Measurements from ENCODE around the gene PYDC2.

Gene PYDC2

DNA sequence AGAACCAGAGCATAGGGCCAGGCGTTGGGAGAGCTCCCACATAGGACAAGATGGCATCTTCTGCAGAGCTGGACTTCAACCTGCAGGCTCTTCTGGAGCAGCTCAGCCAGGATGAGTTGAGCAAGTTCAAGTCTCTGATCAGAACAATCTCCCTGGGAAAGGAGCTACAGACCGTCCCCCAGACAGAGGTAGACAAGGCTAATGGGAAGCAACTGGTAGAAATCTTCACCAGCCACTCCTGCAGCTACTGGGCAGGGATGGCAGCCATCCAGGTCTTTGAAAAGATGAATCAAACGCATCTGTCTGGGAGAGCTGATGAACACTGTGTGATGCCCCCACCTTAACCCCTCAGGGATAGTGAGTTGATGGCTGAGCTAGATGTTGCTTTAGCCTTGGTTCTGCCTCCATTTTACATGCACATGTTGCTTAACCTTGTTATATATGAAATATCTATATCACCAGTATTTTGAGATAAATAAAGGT lies at the start of gene PYDC2:
TSS of gene PYDC2 (plus strand) at position 51 of the 483 bp plus-strand sequence. CDS start at position 51, 0 bp downstream.
- DNase-seq (ENCODE audit: low read depth in 3 of 3, low spot score in 1 of 3) = no peak

DNA sequence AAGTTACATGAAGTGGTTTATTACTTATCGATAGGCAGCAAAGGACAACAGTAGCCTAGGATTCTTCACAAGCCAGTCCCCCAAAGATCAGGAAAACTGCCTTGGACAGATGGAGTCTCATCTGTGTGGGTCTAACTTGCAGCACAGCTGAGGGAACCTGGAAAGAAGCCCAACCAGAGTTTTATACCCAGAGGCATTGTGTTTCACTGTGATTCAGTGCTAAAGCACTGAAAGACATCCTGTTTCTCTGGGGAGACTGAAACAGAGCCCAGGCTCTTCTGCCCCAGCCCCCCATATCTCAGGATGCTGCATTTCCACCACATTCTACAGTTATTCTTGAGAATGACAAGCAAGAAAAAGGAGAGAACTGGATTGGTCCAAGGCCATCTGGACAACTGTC lies 48.2 kb upstream of the PYDC2 start:
- no peak for DNase-seq (ENCODE audit: low read depth in 3 of 3, low spot score in 1 of 3)

- no peak for DNase-seq (ENCODE audit: low read depth in 3 of 3, low spot score in 1 of 3)
Observed at GRCh38 chr3:191414286-191414685, 46.7 kb upstream of the PYDC2 start.

- no peak for DNase-seq (ENCODE audit: low read depth in 3 of 3, low spot score in 1 of 3)
Observed at GRCh38 chr3:191414732-191415131, 46.2 kb upstream of the PYDC2 start.

GRCh38 chr3:191415566-191415965 lies 45.4 kb upstream of the PYDC2 start:
- no peak for DNase-seq (ENCODE audit: low read depth in 3 of 3, low spot score in 1 of 3)

DNA sequence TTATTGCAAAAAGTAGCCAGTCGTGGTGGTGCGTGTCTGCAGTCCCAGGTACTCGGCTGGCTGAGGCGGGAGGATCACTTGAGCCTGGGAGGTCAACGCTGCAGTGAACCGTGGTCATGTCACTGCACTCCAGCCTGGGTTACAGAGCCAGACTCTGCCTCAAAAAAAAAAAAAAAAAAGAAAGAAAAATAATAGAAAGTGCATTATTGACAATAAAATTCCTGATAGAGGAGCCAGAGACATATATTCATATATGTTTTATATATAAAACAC lies 43.6 kb upstream of the PYDC2 start:
- DNase-seq (ENCODE audit: low read depth in 3 of 3, low spot score in 1 of 3) = no peak

DNA sequence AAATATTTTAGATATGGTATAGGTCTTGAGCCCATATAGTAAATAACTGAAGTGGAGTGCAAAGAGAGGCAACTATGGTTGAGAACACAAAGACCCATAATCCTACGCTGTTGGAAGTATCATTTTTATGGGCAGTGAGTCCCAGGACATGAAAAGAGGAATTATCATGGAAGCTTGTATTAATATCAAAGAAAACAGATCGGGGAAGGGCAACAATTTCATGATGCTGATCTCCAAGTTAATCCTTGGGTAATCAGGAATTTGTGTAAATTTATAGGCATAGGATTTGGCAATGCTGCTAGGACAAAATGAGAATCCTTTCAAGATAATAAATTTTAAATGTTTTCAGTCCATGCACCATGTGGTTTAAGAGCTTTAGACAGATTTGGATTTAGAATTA lies 40.2 kb upstream of the PYDC2 start:
- DNase-seq (ENCODE audit: low read depth in 3 of 3, low spot score in 1 of 3) = no peak

GRCh38 chr3:191424881-191425280 lies 36.1 kb upstream of the PYDC2 start:
- DNase-seq (ENCODE audit: low read depth in 3 of 3, low spot score in 1 of 3) = no peak

GRCh38 chr3:191425322-191425734 lies 35.6 kb upstream of the PYDC2 start:
- no peak for DNase-seq (ENCODE audit: low read depth in 3 of 3, low spot score in 1 of 3)

DNA sequence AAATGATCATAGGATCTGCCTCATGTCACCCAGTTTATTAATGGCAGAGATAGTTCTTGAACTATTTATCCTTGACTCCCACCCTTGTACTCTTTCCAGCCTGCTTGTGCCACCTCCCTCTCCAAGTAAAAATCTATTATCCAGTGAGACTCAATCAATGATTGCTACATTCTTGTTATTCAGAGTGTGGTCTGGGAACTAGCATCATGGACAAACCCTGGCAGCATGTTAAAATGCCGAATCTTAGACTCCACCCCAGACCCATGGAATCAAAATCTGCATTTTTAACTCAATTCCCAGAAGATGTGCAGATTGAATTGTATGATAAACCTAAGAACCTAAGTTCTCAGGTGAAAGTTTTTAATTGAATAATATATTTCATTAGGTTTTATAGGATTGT lies 34.7 kb upstream of the PYDC2 start:
- no peak for DNase-seq (ENCODE audit: low read depth in 3 of 3, low spot score in 1 of 3)

DNA sequence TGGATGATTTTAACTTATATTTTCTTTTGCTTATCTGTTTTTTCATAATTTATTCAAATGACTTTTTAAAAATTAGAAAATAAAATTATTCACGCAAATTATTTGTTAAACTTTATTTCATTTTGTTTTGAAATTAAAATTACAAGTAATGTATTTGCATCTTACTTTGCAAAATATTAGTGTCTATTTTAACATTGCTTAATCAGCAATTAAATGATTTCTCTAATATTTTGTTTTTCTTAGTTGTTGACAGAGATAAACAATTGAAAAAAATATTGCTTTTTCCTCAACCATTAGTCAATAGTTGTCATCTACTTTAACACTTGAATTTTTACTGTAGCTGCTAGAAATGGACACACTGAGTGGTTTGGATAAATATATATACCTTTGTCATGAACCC lies 32.8 kb upstream of the PYDC2 start:
- no peak for DNase-seq (ENCODE audit: low read depth in 3 of 3, low spot score in 1 of 3)

- no peak for DNase-seq (ENCODE audit: low read depth in 3 of 3, low spot score in 1 of 3)
Observed at GRCh38 chr3:191430103-191430502, 30.9 kb upstream of the PYDC2 start.

DNA sequence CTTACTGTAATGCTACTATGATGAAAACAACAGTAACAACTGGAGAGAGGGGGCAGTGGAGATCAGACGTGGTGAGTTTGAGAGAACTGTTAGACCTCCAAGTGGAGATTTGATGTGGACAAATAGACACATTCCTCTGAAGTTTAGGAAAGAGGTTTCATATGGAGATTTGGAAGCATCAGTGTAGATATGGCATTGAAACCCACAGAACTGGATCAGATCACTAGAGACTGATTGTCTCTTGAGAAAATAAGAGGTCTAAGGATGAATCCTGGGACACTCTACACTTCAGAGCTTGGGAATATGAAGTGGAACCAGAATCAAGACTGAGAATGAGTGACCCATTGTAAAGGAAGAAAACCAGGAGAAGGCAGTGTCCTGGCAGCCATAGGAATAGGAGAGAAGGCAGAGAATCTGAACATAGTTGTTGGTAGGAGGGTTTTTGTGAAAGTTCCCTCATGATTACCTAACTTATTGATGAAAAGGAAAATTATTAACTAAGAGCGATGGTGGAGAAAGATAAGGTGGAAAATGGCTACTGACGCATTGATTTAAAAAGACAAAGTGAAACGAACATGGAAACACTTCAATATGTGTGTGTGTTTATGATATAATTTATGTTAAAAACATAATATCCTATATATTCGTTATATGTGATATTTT lies 29.7 kb upstream of the PYDC2 start:
- DNase-seq (ENCODE audit: low read depth in 3 of 3, low spot score in 1 of 3) = no peak

DNA sequence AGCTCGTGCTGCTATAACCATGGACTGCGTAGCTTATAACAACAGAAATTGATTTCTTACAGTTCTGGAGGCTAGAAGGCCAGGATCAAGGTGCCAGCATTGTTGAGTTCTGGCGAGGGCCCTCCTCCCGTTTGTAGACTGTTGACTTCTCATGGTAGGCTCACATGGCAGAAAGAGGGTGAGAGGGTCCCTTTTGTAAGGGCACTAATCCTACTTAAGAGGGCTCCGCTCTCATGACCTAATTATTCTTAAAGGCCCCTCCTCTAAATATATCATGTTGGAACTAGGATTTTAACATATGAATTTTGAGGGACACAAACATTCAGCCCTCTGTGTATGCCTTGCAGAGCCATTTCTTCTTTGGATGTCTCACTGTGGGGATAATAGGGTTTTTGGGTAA lies 28.8 kb upstream of the PYDC2 start:
- DNase-seq (ENCODE audit: low read depth in 3 of 3, low spot score in 1 of 3) = no peak

DNA sequence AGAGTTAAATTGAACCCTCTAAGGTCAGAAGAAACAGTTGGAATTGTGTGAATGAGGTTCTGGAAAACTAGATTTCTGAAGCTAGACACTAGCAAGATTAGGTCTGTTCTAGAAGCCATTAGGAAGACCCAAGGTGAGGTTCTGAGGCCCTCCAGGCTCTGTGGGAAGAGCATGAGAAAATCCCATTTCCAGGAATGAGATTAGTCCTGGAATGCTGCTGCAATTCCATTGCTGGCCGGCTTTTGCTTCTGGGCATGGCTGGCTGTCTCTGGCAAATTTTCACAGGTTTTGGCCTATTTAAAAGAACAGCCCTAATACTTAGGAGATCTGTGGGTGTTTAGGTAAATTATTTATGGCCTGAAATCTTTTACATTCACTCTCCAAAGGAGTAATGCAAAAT lies 26.9 kb upstream of the PYDC2 start:
- DNase-seq (ENCODE audit: low read depth in 3 of 3, low spot score in 1 of 3) = no peak

DNA sequence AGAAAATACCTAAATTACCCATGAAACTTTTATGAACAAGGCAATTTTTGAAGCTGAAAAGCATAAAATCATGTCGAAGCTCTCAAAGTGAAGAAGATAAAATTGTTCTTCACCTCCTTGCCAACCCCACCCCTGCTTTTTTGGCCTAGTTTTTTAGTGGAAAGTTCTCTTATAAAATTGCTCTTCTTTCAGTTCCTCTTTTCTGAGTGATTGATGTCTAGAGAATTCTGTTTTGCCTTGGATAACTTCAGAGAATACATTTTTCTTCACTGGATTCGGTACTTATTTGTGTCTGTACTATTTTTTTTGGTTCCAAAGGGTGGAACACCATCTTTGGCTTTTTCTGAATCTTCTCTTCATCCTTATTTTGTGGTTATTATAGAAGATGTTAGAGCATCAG lies 25.0 kb upstream of the PYDC2 start:
- no peak for DNase-seq (ENCODE audit: low read depth in 3 of 3, low spot score in 1 of 3)

GRCh38 chr3:191438150-191438814 lies 22.7 kb upstream of the PYDC2 start:
- DNase-seq (ENCODE audit: low read depth in 3 of 3, low spot score in 1 of 3) = no peak

- DNase-seq (ENCODE audit: low read depth in 3 of 3, low spot score in 1 of 3) = no peak
Observed at GRCh38 chr3:191440532-191440931, 20.4 kb upstream of the PYDC2 start.

GRCh38 chr3:191441687-191442086 lies 19.3 kb upstream of the PYDC2 start:
- DNase-seq (ENCODE audit: low read depth in 3 of 3, low spot score in 1 of 3) = no peak

DNA sequence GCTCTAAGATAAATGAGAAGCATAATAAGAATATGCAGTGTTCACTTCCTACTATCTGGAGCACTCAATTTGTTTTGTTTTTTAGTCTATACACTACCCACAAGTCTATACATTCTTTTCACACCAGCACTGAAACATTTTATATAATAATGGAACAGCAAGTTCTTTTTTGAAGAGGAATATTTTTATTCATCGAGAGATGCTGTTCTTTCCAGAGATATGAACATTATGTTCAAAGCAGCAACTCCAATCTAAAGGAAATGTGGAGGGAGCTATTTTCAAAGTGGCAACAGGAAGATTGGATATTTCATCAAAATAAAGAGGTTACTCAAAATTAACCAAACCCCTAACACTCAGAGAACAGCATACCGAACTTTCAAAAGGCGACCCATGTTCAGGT lies 16.4 kb upstream of the PYDC2 start:
- no peak for DNase-seq (ENCODE audit: low read depth in 3 of 3, low spot score in 1 of 3)

DNA sequence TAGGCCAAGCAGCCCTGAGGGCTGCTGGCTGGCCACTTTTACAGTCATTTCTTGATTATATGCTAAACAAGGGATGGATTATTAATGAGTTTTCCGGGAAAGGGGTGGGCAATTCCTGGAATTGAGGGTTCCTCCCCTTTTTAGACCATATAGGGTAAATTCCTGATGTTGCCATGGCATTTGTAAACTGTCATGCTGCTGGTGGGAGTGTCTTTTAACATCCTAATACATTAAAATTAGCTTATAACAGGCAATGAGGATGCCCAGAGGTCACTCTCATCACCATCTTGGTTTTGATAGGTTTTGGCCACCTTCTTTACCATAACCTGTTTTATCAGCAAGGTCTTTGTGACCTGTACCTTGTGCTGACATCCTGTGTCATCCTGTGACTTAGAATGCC lies 11.7 kb upstream of the PYDC2 start:
- DNase-seq (ENCODE audit: low read depth in 3 of 3, low spot score in 1 of 3) = no peak

DNA sequence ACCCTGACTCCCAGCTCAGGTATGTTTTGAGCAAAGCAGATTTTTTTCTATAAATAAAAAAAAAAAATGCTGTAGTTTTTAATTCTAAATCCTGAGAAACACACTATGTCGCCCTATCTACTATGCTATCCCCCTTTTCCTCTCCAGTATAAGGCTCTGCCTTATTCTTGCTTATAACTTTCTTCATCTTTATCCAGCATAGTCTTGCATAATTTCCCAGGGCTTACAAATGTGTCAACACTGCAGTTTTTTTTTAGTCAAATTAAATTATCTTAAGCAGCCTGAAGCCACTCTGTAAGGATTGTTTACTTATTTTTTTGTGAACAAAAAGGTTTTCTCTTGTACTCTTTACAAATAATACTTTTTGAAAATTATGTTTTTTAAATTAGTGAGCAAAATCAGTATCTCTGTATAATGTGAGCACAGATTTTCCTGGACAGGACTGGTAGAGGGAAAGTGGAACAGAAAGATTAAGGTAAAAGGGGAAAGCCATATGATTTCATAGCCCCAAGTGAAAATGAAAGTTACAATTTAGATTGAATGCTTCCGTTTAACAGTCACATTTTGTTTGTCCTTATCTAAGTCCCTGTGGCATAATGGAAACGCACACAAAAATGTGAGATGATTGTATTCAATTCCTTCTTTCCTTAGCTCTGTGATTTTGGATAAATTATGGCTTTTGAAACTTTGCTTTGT lies 5.6 kb upstream of the PYDC2 start:
- no peak for DNase-seq (ENCODE audit: low read depth in 3 of 3, low spot score in 1 of 3)

DNA sequence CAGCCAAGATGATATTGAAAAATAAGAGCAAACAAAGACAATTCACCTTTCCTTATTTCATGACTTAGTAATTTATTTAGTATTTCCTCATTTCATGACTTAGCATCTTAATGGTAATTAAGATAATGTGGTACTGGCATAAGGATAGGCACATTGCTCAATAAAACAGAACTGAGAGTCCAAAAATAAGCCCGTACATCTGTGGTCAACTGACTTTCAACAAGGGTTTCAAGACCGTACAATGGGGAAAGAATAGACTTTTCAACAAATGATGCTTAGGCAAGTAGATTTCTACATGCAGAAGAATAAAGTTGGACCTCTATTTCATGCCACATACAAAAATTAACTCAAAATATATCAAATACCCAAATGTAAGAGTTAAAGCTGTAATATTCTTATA lies 603 bp upstream of the PYDC2 start:
- no peak for DNase-seq (ENCODE audit: low read depth in 3 of 3, low spot score in 1 of 3)
